IPS-15b (cell line): Measurements from ENCODE around the gene TRDN.

Experiments used
- H3K27me3 ChIP-seq: one replicate; pipeline ENCODE4 v1.6.1; 2013; ENCODE audit warnings: low read length; ENCODE audit not compliant: control insufficient read depth, insufficient read depth
- H3K36me3 ChIP-seq: one replicate; pipeline ENCODE4 v1.6.1; 2013; ENCODE audit warnings: low read length; ENCODE audit not compliant: control insufficient read depth, insufficient read depth
- H3K4me1 ChIP-seq: one replicate; pipeline ENCODE4 v1.6.1; 2013; ENCODE audit warnings: mild to moderate bottlenecking, low read length; ENCODE audit not compliant: control insufficient read depth, insufficient read depth
- H3K4me3 ChIP-seq: one replicate; pipeline ENCODE4 v1.5.1; 2013; ENCODE audit warnings: low read depth, low read length
- H3K9ac ChIP-seq: one replicate; pipeline ENCODE4 v1.6.1; 2013; ENCODE audit warnings: low read depth, mild to moderate bottlenecking, low read length
- H3K9me3 ChIP-seq: one replicate; pipeline ENCODE4 v1.6.1; 2013; ENCODE audit warnings: mild to moderate bottlenecking, low read length; ENCODE audit not compliant: control insufficient read depth, insufficient read depth

Gene TRDN

DNA sequence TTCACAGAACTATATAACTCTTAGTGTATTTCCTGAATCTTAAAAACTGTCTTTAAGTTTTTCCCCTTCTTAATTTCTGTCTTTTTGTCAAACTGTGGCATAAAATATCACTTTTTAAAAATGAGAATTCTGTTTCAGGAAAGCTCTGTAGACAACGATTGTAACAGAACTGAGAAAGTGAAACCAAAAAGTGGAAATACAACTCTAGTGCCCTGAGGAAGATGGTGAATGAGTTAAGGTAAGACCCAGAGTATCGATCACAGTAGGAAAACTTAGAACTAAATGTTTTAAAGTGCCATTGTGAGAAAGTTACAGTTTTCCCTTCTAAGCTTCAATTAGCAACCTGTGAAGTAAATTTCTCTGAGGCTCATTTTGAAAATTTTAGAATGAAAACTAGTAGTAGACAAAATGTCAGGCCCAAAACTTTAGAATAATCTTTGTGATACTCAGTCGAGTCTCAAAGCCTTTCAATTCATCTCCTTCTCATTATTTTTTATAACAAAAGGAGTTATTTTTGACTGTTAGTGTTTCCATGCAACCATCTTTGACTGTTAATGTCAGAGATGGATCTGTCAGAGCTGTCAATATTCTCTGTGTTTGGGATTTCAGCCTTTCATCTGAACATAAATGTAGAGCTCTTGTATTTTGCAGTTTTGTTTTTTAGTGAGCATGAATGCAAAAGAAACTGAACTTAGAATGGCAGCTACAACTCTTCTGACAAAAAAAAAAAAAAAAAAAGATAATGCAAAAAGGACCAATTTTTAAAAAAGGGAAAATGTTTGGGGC, 19.0 kb upstream of the TRDN start:
- no peaks in the 10 kb centered on the region for H3K4me1 ChIP-seq
- H3K9ac ChIP-seq, result no peak overlapping the region
- H3K27me3 ChIP-seq, result no peaks in the 10 kb centered on the region
- H3K36me3 ChIP-seq, result no peaks in the 10 kb centered on the region
- no peak overlapping the region for H3K4me3 ChIP-seq
- no peaks in the 10 kb centered on the region for H3K9me3 ChIP-seq

GRCh38 chr6:123648723-123649122, 12.0 kb upstream of the TRDN start:
- Histone ChIP-seq H3K27me3 (no peaks in the 10 kb centered on the region), H3K9me3 (peaks cover 2% of the 10 kb centered on the region), H3K9ac (no peak overlapping the region), H3K4me1 (no peaks in the 10 kb centered on the region), H3K36me3 (no peaks in the 10 kb centered on the region), H3K4me3 (no peak overlapping the region)

DNA sequence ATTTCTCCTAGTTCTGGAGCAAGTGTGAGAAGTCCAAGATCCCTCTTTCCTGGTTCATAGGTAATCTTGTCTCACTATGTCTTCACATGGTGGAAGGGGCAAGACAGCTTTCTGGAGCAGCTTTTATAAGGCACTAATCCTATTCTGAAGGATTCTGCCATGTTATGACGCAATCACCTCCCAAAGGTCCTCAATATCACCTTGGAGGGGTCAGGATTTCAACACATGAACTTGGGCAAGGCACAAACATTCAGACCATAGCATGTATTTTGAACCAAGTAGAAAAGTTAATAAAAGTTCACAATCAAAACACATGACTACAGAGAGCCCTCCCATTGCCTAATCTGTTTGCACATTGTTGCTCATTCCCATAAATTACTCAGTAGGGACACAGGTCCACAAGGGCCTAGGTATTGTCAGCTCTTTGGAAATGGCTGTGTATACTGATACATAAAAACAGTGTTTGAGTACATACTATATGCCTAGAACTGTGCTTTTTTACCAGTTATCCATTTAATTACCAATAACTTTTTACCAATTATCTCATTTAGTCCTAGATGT, 11.3 kb upstream of the TRDN start:
- no peaks in the 10 kb centered on the region for H3K27me3 ChIP-seq
- no peak overlapping the region for H3K9ac ChIP-seq
- no peaks in the 10 kb centered on the region for H3K4me1 ChIP-seq
- H3K36me3 ChIP-seq, result no peaks in the 10 kb centered on the region
- no peak overlapping the region for H3K4me3 ChIP-seq
- H3K9me3 ChIP-seq, result peaks cover 2% of the 10 kb centered on the region

GRCh38 chr6:123641497-123641896, 4.7 kb upstream of the TRDN start:
- H3K27me3 ChIP-seq, result no peaks in the 10 kb centered on the region

DNA sequence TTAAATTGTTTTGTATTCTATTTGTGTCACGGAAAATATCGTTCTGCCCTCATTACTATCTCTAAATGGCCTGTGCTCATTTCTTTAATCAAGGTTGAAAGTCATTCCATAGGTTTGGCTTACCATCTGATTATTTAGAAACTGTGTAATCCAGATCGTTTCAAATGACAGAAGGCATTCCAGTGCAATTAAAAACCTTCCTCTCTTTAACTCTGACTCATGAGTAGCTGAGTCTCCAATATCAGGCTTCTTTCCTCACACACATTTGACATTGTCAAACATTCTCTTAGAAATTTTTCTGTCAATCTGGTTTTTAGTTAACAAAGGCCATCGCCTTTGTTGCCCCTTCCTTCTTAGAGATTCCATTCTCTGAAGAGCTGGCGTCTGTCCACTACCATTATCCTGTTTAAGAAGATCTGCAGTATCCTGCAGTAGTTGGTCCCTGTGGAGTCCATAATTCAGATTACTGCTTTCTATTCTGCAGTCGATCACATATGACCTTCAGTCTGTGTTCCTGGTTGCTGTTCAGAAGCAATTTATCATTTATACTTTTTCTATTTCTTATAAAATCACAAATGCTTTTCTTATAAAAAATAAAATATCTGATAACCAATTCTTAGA, 3.9 kb upstream of the TRDN start:
- peaks cover 7% of the 10 kb centered on the region for H3K4me1 ChIP-seq
- H3K9ac ChIP-seq, result no peak overlapping the region
- no peaks in the 10 kb centered on the region for H3K9me3 ChIP-seq
- H3K27me3 ChIP-seq, result no peaks in the 10 kb centered on the region
- H3K4me3 ChIP-seq, result no peak overlapping the region
- no peaks in the 10 kb centered on the region for H3K36me3 ChIP-seq

More at GRCh38 chr6:123641497-123641896, 4.7 kb upstream of the TRDN start:
- Histone ChIP-seq H3K9me3 (no peaks in the 10 kb centered on the region), H3K4me1 (peaks cover 4% of the 10 kb centered on the region), H3K4me3 (no peak overlapping the region), H3K36me3 (no peaks in the 10 kb centered on the region), H3K9ac (no peak overlapping the region)

DNA sequence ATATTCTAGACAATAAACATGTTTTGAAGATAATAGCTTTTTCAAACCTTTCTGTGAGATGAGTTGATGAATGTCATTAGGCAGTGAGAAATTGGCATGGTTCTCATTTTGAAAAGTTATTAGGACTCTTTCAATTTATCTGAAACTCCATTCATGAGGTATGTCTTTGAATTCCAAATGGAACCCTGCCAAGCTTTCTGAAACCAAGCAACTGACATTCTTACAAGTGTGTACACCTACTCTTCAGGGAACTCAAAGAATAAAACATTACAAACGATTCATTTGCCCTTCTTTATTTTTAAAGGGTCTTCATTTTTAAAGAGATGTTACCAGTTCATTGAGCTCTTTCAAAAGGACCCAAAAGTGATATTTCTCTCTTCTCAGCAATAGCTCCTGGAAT, 2.1 kb upstream of the TRDN start:
- no peak overlapping the region for H3K4me3 ChIP-seq
- H3K27me3 ChIP-seq, result no peaks in the 10 kb centered on the region
- no peaks in the 10 kb centered on the region for H3K9me3 ChIP-seq
- H3K4me1 ChIP-seq, result peaks cover 7% of the 10 kb centered on the region
- H3K9ac ChIP-seq, result no peak overlapping the region
- no peaks in the 10 kb centered on the region for H3K36me3 ChIP-seq

DNA sequence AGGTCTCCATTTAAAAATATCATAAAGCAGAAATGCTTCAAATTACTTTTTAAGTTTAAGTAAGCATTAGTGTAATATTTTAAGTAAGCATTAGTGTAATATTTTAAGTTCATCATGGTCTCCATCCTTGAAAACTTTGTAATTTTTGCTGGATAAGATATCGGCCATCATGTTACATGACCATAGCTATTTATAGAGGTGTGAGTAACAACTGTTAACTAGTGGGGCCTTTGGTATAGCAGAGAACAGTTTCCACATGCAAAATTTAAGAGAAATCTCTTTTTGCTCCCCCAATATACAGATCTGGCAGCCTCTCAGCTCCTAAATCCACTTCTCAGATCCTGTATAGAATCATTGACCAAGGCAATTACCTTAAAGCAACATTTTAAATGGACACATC, 468 bp downstream of the TRDN start:
- Histone ChIP-seq H3K4me3 (no peak overlapping the region), H3K9me3 (no peaks in the 10 kb centered on the region), H3K27me3 (no peaks in the 10 kb centered on the region), H3K9ac (no peak overlapping the region), H3K36me3 (no peaks in the 10 kb centered on the region), H3K4me1 (peaks cover 7% of the 10 kb centered on the region)

DNA sequence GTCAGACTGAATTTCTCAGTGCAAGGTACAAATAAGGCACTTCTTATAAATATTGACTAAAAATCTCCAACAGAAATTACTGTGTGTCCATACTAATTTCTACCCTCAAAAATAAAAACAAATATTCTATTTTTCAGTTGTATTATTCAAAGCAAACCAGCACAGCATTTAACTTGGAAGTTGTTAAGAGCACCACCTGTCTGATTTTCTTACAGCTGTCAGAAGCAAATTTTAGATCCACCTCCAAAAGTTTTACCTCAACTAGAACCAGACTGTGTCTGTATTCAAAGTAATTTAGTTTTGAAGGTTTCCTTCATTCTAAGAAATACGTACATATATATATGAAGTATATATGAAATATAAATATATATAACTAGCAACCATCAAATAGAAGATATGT, 1.2 kb downstream of the TRDN start:
- Histone ChIP-seq H3K36me3 (no peaks in the 10 kb centered on the region), H3K27me3 (no peaks in the 10 kb centered on the region), H3K4me3 (no peak overlapping the region), H3K4me1 (peaks cover 7% of the 10 kb centered on the region), H3K9ac (no peak overlapping the region), H3K9me3 (no peaks in the 10 kb centered on the region)

DNA sequence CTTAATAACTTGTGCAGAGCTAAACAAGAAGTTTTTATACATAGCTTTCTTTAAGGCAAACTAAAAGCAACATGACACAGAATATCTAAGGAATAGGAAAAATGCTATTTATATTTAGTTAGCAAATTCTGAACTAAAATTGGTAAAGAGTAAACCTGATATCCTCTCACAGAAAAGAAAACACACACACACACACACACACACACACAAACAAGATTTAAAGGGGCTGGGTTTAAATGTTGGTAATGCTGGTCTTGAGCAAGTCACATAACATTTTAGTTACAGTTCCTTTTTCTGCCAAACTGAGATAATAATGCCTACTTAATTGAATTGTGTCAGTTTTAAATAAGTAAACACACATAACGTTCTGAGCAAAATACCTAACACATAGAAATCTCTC, 1.6 kb downstream of the TRDN start:
- no peaks in the 10 kb centered on the region for H3K9me3 ChIP-seq

GRCh38 chr6:123632641-123633040, 4.1 kb downstream of the TRDN start:
- Histone ChIP-seq H3K9me3 (no peaks in the 10 kb centered on the region), H3K36me3 (no peaks in the 10 kb centered on the region), H3K4me3 (no peak overlapping the region), H3K9ac (no peak overlapping the region), H3K4me1 (peaks cover 15% of the 10 kb centered on the region), H3K27me3 (no peaks in the 10 kb centered on the region)

More for the DNA sequence above, 1.6 kb downstream of the TRDN start:
- Histone ChIP-seq H3K9ac (no peak overlapping the region), H3K4me3 (no peak overlapping the region), H3K27me3 (no peaks in the 10 kb centered on the region), H3K4me1 (peaks cover 7% of the 10 kb centered on the region), H3K36me3 (no peaks in the 10 kb centered on the region)

DNA sequence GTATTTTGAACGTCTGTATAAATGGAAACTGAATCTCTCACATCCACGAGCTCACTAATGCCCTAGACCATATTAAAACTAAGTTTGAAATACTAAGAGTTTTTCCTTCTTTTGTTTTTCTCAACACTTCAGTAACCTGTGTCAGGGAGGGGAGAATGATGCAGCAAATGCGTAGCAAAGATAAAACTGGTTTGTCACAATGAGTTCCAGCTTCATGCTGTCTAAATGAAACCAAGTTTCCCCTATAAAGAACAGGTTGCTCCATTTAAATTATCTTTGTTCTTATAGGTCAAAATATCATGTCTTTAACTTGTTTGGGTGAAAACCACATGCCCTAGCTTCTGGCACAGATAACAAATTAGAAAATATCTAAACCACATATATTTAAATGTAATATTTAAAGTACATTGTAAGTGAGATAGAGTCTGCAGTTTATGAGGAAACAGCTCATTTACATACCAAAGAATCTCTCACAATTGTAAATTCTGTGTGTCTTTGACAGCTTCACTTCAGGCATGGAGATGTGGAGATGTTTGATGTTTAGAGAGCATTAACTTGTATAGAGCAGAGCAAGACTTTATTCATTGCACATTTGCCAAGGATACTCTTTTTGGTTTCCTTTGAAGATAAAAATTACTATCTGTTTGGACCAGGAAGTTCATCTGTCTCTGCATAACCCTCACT, 7.3 kb downstream of the TRDN start:
- no peaks in the 10 kb centered on the region for H3K27me3 ChIP-seq
- no peak overlapping the region for H3K9ac ChIP-seq

More for the DNA sequence above, 7.3 kb downstream of the TRDN start:
- Histone ChIP-seq H3K4me3 (no peak overlapping the region), H3K4me1 (peaks cover 8% of the 10 kb centered on the region), H3K9me3 (no peaks in the 10 kb centered on the region), H3K36me3 (no peaks in the 10 kb centered on the region)
